Measurements from ENCODE around the gene ZNF275.
"Not testable (repeated sequence)": the region's sequence is repeated elsewhere in the genome, so short reads cannot be mapped to it uniquely, and the experiment has no call there.

Gene ZNF275

GRCh38 chrX:153333821-153334653 is at the start of gene ZNF275:
ZNF275 (plus strand) TSS chrX:153334153; CDS start chrX:153336680, 2,527 bp downstream.
- no peak for FAIRE-seq

GRCh38 chrX:153285678-153286077 is 48.3 kb upstream of the ZNF275 start:
- not testable (repeated sequence) for DNase-seq (ENCODE audit: insufficient read length, low spot score); FAIRE-seq

More at GRCh38 chrX:153333821-153334653, at the start of gene ZNF275:
- peak; percentile 59 for DNase-seq (ENCODE audit: insufficient read length, low spot score)

- not testable (repeated sequence) for DNase-seq (ENCODE audit: insufficient read length, low spot score); FAIRE-seq
Measured at GRCh38 chrX:153288807-153289206, 45.1 kb upstream of the ZNF275 start.

GRCh38 chrX:153293485-153294071 is 40.4 kb upstream of the ZNF275 start:
- not testable (repeated sequence) for FAIRE-seq

GRCh38 chrX:153297376-153297775 is 36.6 kb upstream of the ZNF275 start:
- DNase-seq (ENCODE audit: insufficient read length, low spot score) (no peak), FAIRE-seq (no peak)

More at GRCh38 chrX:153293485-153294071, 40.4 kb upstream of the ZNF275 start:
- not testable (repeated sequence) for DNase-seq (ENCODE audit: insufficient read length, low spot score)

GRCh38 chrX:153299855-153300254 is 34.1 kb upstream of the ZNF275 start:
- DNase-seq (ENCODE audit: insufficient read length, low spot score): no peak
- no peak for FAIRE-seq

- DNase-seq (ENCODE audit: insufficient read length, low spot score) (no peak), FAIRE-seq (no peak)
Measured at GRCh38 chrX:153301746-153302145, 32.2 kb upstream of the ZNF275 start.

- no peak for DNase-seq (ENCODE audit: insufficient read length, low spot score)
- FAIRE-seq: no peak
Measured at GRCh38 chrX:153302796-153303195, 31.2 kb upstream of the ZNF275 start.

GRCh38 chrX:153303276-153304262 is 30.4 kb upstream of the ZNF275 start:
- FAIRE-seq (no peak), DNase-seq (ENCODE audit: insufficient read length, low spot score) (no peak)

- DNase-seq (ENCODE audit: insufficient read length, low spot score): no peak
- FAIRE-seq: no peak
Measured at GRCh38 chrX:153304988-153305736, 28.8 kb upstream of the ZNF275 start.

GRCh38 chrX:153305972-153306371 is 28.0 kb upstream of the ZNF275 start:
- FAIRE-seq (no peak), DNase-seq (ENCODE audit: insufficient read length, low spot score) (no peak)

GRCh38 chrX:153306527-153307115 is 27.3 kb upstream of the ZNF275 start:
- FAIRE-seq (no peak), DNase-seq (ENCODE audit: insufficient read length, low spot score) (no peak)

- no peak for DNase-seq (ENCODE audit: insufficient read length, low spot score)
- FAIRE-seq: no peak
Measured at GRCh38 chrX:153307276-153308178, 26.4 kb upstream of the ZNF275 start.

- FAIRE-seq: no peak
Measured at GRCh38 chrX:153310901-153311300, 23.1 kb upstream of the ZNF275 start.

GRCh38 chrX:153312041-153312440 is 21.9 kb upstream of the ZNF275 start:
- no peak for FAIRE-seq
- no peak for DNase-seq (ENCODE audit: insufficient read length, low spot score)

More at GRCh38 chrX:153310901-153311300, 23.1 kb upstream of the ZNF275 start:
- no peak for DNase-seq (ENCODE audit: insufficient read length, low spot score)

- no peak for DNase-seq (ENCODE audit: insufficient read length, low spot score)
- no peak for FAIRE-seq
Measured at GRCh38 chrX:153312842-153313241, 21.1 kb upstream of the ZNF275 start.

GRCh38 chrX:153317306-153317705 is 16.6 kb upstream of the ZNF275 start:
- FAIRE-seq (no peak), DNase-seq (ENCODE audit: insufficient read length, low spot score) (no peak)

- DNase-seq (ENCODE audit: insufficient read length, low spot score): no peak
- FAIRE-seq: no peak
Measured at GRCh38 chrX:153317996-153318722, 15.8 kb upstream of the ZNF275 start.

Measured in HTR-8/SVneo (cell line).